ENCODE measurements around the gene VSIG10.

DNA sequence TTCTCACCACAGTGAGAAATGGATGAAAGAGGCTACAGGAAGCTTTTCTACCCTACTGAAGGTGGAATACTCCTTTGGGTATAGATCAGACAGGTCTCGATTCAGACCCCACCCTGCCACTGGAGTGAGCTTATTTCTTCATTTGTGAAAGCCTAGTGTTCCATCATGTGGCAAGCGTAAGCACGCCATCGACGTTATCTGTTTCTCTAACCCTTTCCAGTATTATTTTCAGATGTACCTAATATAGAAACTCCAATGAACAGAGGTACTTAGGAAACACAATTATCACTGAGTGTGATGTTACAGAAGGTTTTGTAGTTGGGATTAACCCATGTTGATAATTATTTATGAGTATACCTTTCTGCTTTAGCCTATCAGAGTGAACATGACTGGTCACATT lies 44.5 kb upstream of the VSIG10 start:
- TF ChIP-seq, protein P1, sequence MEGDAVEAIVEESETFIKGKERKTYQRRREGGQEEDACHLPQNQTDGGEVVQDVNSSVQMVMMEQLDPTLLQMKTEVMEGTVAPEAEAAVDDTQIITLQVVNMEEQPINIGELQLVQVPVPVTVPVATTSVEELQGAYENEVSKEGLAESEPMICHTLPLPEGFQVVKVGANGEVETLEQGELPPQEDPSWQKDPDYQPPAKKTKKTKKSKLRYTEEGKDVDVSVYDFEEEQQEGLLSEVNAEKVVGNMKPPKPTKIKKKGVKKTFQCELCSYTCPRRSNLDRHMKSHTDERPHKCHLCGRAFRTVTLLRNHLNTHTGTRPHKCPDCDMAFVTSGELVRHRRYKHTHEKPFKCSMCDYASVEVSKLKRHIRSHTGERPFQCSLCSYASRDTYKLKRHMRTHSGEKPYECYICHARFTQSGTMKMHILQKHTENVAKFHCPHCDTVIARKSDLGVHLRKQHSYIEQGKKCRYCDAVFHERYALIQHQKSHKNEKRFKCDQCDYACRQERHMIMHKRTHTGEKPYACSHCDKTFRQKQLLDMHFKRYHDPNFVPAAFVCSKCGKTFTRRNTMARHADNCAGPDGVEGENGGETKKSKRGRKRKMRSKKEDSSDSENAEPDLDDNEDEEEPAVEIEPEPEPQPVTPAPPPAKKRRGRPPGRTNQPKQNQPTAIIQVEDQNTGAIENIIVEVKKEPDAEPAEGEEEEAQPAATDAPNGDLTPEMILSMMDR (IDR thresholded peaks at IDR 0.05; ENCODE audit: low read depth, low read length) = no peak
- TF ChIP-seq EZH2phosphoT487 (IDR thresholded peaks at IDR 0.05; ENCODE audit: low read depth) = no peak

All from OCI-LY3 (cell line).